Stimulated activated CD4-positive, alpha-beta T cell treated with anti-CD3 and anti-CD28 coated beads, Interleukin-12 subunit alpha, Interleukin-12 subunit beta, amount 100 ng/mL, for 4 hours (primary cell): ENCODE results near the gene RAPGEF6.
"Not testable (repeated sequence)": the region's sequence is repeated elsewhere in the genome, so short reads cannot be mapped to it uniquely, and the experiment has no call there.

Source experiments
- DNase-seq: peaks from one replicate; pipeline ENCODE4 v3.0.0-alpha.2; 2020

Gene RAPGEF6, protein sequence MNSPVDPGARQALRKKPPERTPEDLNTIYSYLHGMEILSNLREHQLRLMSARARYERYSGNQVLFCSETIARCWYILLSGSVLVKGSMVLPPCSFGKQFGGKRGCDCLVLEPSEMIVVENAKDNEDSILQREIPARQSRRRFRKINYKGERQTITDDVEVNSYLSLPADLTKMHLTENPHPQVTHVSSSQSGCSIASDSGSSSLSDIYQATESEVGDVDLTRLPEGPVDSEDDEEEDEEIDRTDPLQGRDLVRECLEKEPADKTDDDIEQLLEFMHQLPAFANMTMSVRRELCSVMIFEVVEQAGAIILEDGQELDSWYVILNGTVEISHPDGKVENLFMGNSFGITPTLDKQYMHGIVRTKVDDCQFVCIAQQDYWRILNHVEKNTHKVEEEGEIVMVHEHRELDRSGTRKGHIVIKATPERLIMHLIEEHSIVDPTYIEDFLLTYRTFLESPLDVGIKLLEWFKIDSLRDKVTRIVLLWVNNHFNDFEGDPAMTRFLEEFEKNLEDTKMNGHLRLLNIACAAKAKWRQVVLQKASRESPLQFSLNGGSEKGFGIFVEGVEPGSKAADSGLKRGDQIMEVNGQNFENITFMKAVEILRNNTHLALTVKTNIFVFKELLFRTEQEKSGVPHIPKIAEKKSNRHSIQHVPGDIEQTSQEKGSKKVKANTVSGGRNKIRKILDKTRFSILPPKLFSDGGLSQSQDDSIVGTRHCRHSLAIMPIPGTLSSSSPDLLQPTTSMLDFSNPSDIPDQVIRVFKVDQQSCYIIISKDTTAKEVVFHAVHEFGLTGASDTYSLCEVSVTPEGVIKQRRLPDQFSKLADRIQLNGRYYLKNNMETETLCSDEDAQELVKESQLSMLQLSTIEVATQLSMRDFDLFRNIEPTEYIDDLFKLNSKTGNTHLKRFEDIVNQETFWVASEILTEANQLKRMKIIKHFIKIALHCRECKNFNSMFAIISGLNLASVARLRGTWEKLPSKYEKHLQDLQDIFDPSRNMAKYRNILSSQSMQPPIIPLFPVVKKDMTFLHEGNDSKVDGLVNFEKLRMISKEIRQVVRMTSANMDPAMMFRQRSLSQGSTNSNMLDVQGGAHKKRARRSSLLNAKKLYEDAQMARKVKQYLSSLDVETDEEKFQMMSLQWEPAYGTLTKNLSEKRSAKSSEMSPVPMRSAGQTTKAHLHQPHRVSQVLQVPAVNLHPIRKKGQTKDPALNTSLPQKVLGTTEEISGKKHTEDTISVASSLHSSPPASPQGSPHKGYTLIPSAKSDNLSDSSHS (N-terminal part only)

GRCh38 chr5:131634996-131635683 lies at the start of gene RAPGEF6:
RAPGEF6 (minus strand) TSS chr5:131635229; CDS start chr5:131635030, 199 bp downstream.
- peak; percentile 88 for DNase-seq

GRCh38 chr5:131684595-131684994 lies 49.6 kb upstream of the RAPGEF6 start:
- DNase-seq, result no peak

DNA sequence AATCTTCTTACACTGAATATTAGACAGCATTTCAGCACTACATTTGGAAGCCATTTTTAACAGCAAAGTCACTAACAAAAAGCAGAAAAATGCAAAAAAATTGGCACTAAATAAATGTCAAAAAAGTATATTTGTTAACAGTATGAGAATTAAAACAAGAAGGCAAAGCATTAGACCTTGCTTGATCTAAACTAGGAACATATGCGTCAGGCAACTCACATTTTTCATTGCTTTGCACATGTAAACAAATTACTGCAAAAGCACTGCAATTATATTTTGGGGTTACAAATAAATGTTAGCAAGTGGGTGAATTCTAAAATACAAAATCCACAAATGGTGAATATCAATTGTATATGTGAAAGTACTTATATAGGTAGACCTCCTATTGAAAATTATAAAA lies 49.0 kb upstream of the RAPGEF6 start:
- no peak for DNase-seq

DNA sequence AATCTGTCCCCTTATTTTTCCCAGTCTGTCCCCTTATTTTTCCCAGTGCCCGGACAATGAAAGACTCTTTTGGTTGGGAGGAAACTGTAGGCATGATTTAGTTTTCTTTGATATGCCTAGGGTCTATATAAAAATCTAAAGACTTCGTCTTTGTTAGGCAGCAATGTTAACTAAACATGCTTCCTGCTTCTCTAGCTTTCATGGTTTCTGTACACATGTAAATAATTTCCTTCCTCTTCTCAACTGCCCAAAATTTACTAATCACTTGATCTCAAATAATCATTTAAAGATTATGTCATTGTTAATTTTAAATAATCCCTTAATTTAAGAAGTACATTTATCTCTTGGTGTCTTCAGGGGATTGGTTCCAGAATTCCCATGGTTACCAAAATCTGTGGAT lies 47.8 kb upstream of the RAPGEF6 start:
- DNase-seq, result no peak

GRCh38 chr5:131682175-131682574 lies 47.1 kb upstream of the RAPGEF6 start:
- DNase-seq, result no peak

DNA sequence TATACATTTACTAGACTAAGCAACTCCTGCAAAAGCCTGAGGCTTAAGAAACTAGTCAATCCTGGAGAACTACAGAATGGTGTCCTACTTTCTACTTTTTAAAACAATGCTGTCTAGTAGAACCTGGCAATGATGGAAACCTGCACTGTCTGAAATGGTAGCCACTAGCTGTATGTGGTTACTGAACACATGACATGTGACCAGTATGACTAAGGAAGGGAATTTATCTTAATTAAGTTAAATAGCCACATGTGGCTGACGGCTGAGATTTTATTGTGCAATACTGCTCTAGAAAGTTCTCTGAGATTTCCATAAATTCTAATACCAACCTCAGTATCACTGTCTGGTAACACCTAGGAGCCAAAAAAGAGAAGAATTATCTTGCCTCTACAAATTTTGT lies 44.9 kb upstream of the RAPGEF6 start:
- no peak for DNase-seq

DNA sequence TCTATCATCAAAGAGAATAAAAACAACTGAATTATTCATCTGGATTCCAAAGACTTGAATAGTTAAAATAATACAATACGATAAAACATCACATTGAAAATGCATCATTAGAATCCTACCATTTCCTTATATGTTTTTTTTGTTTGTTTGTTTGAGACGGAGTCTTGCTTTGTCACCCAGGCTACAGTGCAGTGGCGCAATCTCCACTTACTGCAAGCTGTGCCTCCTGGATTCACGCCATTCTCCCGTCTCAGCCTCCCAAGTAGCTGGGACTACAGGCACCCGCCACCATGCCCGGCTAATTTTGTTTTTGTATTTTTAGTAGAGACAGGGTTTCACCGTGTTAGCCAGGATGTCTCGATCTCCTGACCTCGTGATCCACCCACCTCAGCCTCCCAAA lies 43.2 kb upstream of the RAPGEF6 start:
- not testable (repeated sequence) for DNase-seq

GRCh38 chr5:131677115-131677514 lies 42.1 kb upstream of the RAPGEF6 start:
- DNase-seq, result no peak

DNA sequence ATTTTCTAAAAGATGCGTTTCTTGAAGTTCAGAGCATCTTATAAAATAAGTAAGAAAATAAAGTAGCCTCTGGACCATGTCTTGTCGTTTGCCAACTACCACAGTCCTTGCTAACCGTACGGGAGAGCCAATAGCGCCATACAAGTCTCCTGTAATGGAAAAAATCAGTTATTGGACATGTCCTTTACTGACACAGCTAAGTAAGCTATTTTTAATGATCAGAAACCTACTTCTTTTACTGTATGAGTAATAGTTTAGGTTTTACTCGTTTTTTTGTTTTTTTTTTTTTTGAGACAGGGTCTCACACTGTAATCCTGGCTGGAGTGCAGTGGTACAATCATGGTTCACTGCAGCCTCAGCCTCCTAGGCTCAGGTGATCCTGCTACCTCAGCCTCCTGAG lies 37.7 kb upstream of the RAPGEF6 start:
- no peak for DNase-seq

DNA sequence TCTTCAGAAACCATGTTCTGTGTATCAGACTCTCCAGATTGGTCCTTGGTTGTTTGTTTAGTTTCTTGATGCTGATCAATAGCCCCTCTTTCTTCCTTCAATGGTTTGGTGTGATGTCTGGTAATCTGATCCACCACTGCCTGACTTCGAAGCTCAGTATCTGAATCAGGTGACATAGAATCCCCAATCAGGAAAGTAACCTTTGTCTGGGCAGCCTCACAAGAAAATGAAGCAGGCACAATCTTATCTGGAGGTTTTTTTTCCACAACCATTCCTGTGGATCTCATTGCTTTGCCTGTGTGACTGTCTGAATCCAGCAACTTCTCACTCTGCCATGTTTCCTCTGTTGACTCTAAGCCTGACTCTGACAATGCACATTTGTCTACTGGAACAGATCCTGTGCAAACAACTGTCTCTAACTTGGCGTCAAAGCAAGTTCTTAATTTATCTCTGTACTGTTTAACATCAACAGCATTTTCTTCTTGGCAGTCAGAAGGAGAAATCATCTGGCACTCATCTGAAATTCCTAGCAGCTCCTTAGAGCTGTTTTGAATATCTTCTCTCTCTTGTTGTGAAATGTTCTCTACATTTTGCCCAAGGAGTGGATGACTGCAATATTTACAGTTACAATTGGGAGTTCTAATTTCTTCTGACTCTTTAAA lies 37.1 kb upstream of the RAPGEF6 start:
- no peak for DNase-seq

DNA sequence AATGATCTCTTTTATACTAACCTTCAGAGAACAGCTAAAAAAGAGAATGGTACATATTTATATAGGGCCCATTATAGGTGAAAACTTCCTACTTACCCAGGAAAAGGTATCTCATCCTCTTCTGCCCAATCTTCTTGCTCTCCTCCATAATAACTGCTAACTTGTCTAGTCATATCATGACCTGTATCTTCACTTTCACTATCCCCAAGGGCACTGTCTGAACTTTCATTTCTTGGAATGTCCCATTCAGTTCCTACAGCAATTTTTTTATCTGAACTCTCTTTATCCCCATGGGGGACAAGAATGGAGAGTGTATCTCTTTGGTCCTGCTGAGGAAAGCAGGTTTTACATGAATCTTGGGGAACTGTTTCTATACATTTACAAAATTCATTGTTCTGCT lies 36.4 kb upstream of the RAPGEF6 start:
- DNase-seq, result no peak

DNA sequence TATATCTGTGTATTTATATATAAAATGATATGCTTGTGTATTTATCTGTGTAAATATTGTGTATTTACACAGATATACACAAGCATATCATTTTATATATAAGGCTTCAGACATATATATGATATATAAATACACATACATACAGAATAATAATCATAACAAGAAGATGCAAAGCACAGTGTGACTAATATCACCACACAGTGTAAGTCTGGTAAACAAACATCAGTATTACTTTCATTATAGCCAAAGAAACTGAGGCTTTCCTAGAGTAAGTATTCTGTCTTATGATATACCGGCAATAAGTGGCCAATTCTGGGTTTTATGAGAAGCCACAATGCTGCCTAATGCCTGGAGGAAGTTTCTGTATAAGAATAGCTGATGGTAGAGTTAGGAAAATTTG lies 29.9 kb upstream of the RAPGEF6 start:
- DNase-seq, result no peak

- no peak for DNase-seq
These were observed 26.9 kb upstream of the RAPGEF6 start for GRCh38 chr5:131661933-131662332.

DNA sequence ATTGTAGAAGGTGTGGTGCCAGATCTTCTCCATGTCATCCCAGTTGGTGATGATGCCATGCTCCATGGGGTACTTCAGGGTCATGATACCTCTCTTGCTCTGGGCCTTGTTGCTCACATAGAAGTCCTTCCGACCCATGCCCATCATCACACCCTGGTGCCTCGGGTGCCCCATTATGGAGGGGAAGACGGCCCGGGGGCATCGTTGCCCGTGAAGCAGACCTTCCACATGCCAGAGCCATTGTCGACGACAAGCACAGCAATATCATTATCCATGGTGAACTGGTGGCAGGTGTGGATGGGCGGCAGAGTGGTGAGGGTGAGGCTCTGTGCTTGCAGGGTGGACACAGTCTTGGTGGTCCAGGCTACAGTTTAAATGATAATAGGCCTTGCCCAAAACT lies 24.8 kb upstream of the RAPGEF6 start:
- no peak for DNase-seq

DNA sequence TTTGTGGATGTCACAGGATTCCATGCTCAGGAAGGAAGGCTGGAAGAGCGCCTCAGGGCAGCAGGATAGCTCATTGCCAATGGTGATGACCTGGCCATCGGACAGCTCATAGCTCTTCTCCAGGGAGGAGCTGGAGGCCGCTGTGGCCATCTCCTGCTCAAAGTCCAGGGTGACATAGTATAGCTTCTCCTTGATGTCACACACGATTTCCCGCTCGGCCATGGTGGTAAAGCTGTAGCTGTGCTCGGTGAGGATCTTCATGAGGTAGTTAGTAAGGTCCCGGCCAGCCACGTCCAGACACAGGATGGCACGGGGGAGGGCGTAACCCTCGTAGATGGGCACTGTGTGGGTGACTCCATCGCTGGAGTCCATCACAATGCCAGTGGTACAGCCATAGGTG lies 24.3 kb upstream of the RAPGEF6 start:
- no peak for DNase-seq

GRCh38 chr5:131654776-131655175 lies 19.7 kb upstream of the RAPGEF6 start:
- DNase-seq, result no peak

DNA sequence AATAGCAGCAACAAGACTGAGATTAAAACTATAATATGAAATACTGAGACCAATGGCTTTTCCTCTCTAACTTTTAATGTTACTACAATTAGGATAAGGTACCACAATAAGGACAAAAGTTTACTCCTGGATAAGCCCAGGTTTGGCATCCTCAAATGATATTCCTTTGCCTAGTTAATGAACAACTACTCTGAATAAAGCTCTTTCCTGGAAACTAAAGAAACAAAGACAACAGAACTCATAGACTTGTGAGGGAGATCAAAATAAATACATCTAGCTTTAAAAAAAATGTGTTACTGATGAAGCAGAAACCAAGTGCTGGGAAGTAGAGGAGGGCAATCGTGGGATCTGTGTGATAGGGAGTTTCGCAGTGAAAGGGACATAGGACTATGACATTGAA lies 19.3 kb upstream of the RAPGEF6 start:
- no peak for DNase-seq

GRCh38 chr5:131649161-131649560 lies 14.1 kb upstream of the RAPGEF6 start:
- no peak for DNase-seq

- DNase-seq, result no peak
These were observed 12.2 kb upstream of the RAPGEF6 start for GRCh38 chr5:131647048-131647769.

DNA sequence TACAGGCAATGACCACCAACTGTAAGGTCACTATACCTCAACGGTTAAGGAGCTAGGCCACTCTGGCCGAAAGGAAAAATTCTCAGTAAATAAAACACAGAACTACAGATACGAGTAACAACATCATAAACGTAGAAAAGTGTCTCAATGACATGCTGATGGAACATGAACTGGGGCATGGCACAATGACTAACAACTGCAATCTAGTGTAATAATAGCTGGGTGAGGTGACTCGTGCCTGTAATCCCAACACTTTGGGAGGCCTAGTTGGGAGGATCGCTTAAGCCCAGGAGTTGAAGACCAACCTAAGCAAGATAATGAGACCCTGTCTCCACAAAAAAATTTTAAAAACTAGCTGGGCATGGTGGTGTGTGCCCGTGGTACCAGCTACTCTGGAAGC lies 9.8 kb upstream of the RAPGEF6 start:
- no peak for DNase-seq

GRCh38 chr5:131644370-131644769 lies 9.3 kb upstream of the RAPGEF6 start:
- DNase-seq, result no peak
